ENCODE results near the gene GALNT14. TPM values are rescaled to one million over a fixed set of nuclear protein-coding genes. Genes with fewer than 3 reads are reported as not detected.

The GALNT14 gene
- total RNA-seq, 1 donor from 2014 or later = 0.83 TPM

GRCh38 chr2:30897539-30897938, 240.7 kb downstream of the GALNT14 start:
- TF ChIP-seq CTCF (IDR thresholded peaks at IDR 0.05) = no peak
- H3K4me1 ChIP-seq = no peaks in the 10 kb centered on the region
- ATAC-seq = no peak
- no peaks in the 10 kb centered on the region for H3K9me3 ChIP-seq
- no peaks in the 10 kb centered on the region for H3K36me3 ChIP-seq
- intact Hi-C loops (cut with DNase I) = no loop called here
- no peak for DNase-seq
- H3K4me3 ChIP-seq = no peak overlapping the region
- no peak overlapping the region for H3K27ac ChIP-seq
- no peaks in the 10 kb centered on the region for H3K27me3 ChIP-seq (ENCODE audit: low read depth)

- TF ChIP-seq CTCF (IDR thresholded peaks at IDR 0.05) = no peak
- DNase-seq (no peak), ATAC-seq (no peak)
- Histone ChIP-seq H3K27ac (no peak overlapping the region), H3K4me1 (no peaks in the 10 kb centered on the region), H3K36me3 (no peaks in the 10 kb centered on the region), H3K4me3 (no peak overlapping the region), H3K9me3 (no peaks in the 10 kb centered on the region), H3K27me3 (ENCODE audit: low read depth) (no peaks in the 10 kb centered on the region)
- intact Hi-C loops (cut with DNase I) = no loop called here
Measured at GRCh38 chr2:30894498-30895119, 243.6 kb downstream of the GALNT14 start.

GRCh38 chr2:30888852-30889409, 249.3 kb downstream of the GALNT14 start:
- H3K27ac ChIP-seq = no peak overlapping the region
- no peaks in the 10 kb centered on the region for H3K4me1 ChIP-seq
- DNase-seq = no peak
- no peaks in the 10 kb centered on the region for H3K9me3 ChIP-seq
- intact Hi-C loops (cut with DNase I) = no loop called here
- no peak for ATAC-seq
- H3K36me3 ChIP-seq = no peaks in the 10 kb centered on the region
- no peaks in the 10 kb centered on the region for H3K27me3 ChIP-seq (ENCODE audit: low read depth)
- H3K4me3 ChIP-seq = no peak overlapping the region
- TF ChIP-seq CTCF (IDR thresholded peaks at IDR 0.05) = no peak

- ATAC-seq = no peak
- Histone ChIP-seq H3K27ac (no peak overlapping the region), H3K27me3 (ENCODE audit: low read depth) (peaks cover 6% of the 10 kb centered on the region), H3K9me3 (no peaks in the 10 kb centered on the region), H3K4me1 (no peaks in the 10 kb centered on the region), H3K4me3 (no peak overlapping the region), H3K36me3 (no peaks in the 10 kb centered on the region)
- no peak for TF ChIP-seq CTCF (IDR thresholded peaks at IDR 0.05)
- no peak for DNase-seq
- intact Hi-C loops (cut with DNase I) = no loop called here
Measured at GRCh38 chr2:30886080-30886479, 252.2 kb downstream of the GALNT14 start.

- H3K9me3 ChIP-seq = no peaks in the 10 kb centered on the region
- intact Hi-C loops (cut with DNase I) = no loop called here
- no peak overlapping the region for H3K27ac ChIP-seq
- ATAC-seq (no peak), DNase-seq (no peak)
- H3K4me1 ChIP-seq = no peaks in the 10 kb centered on the region
- peaks cover 6% of the 10 kb centered on the region for H3K27me3 ChIP-seq (ENCODE audit: low read depth)
- no peaks in the 10 kb centered on the region for H3K36me3 ChIP-seq
- no peak for TF ChIP-seq CTCF (IDR thresholded peaks at IDR 0.05)
- no peak overlapping the region for H3K4me3 ChIP-seq
Measured at GRCh38 chr2:30883822-30884221, 254.4 kb downstream of the GALNT14 start.
